GM12873 (cell line): ENCODE data around the gene MPHOSPH10.
A peak's percentile ranks its signal among the peaks of the same experiment; 100 is the strongest.

Experiments used
- CTCF ChIP-seq: IDR thresholded peaks from 2 replicates; pipeline ENCODE4 v1.5.1; 2012; ENCODE audit warnings: low read depth, mild to moderate bottlenecking, moderate library complexity, low read length, control low read depth; ENCODE audit not compliant: insufficient read depth; ENCODE audit errors: missing control alignments

MPHOSPH10 gene

GRCh38 chr2:71150082-71150816 is 19.8 kb downstream of the MPHOSPH10 start:
- no peak for TF ChIP-seq CTCF

- TF ChIP-seq CTCF = peak; percentile 22
Measured at GRCh38 chr2:71151620-71152019, 21.2 kb downstream of the MPHOSPH10 start.

- no peak for TF ChIP-seq CTCF
Measured at GRCh38 chr2:71153585-71154224, 23.3 kb downstream of the MPHOSPH10 start.

- TF ChIP-seq CTCF = no peak
Measured at GRCh38 chr2:71154279-71154678, 23.8 kb downstream of the MPHOSPH10 start.

GRCh38 chr2:71154798-71155197 is 24.4 kb downstream of the MPHOSPH10 start:
- peak; percentile 64 for TF ChIP-seq CTCF

- TF ChIP-seq CTCF = no peak
Measured at GRCh38 chr2:71155846-71156245, 25.4 kb downstream of the MPHOSPH10 start.

GRCh38 chr2:71156573-71156972 is 26.1 kb downstream of the MPHOSPH10 start:
- no peak for TF ChIP-seq CTCF
